Left lung (tissue), 14 donors: ENCODE data around the gene CLDN24. TPM values are rescaled to one million over a fixed set of nuclear protein-coding genes. Genes with fewer than 3 reads are reported as not detected.

Experiments
- ATAC-seq: fragments of 200-7000 bp; cut with Tn5 transposase; one replicate; pipeline ENCODE4 v1.9.1; 2020; ENCODE audit warnings: moderate library complexity
- DNase-seq, 4 donors: peaks; one replicate each; pipeline ENCODE4 v3.0.0-alpha.2; 2013 to 2020
- H3K27ac ChIP-seq, 2 donors: fragments of 200-600 bp; sonication (generic) in 1 of 2; one replicate each; pipeline versions ENCODE4 v1.5.0 to v1.8.0; 2020 to 2021
- H3K27me3 ChIP-seq, 2 donors: fragments of 200-600 bp; sonication (generic) in 1 of 2; one replicate each; pipeline versions ENCODE4 v1.5.0 to v1.8.0; 2020 to 2021
- H3K36me3 ChIP-seq, 2 donors: fragments of 200-600 bp; sonication (generic) in 1 of 2; one replicate each; pipeline versions ENCODE4 v1.5.0 to v1.8.0; 2020 to 2021
- H3K4me1 ChIP-seq, 2 donors: fragments of 200-600 bp; one replicate each; pipeline ENCODE4 v1.8.0; 2021
- H3K4me3 ChIP-seq, 2 donors: fragments of 200-600 bp; sonication (generic) in 1 of 2; one replicate each; pipeline versions ENCODE4 v1.5.0 to v1.8.0; 2020 to 2021; ENCODE audit warnings: mild to moderate bottlenecking in 1 of 2
- H3K9me3 ChIP-seq, 2 donors: fragments of 200-600 bp; sonication (generic) in 1 of 2; one replicate each; pipeline versions ENCODE4 v1.5.0 to v1.8.0; 2020 to 2021
- CTCF ChIP-seq, 2 donors: fragments of 200-600 bp; sonication (generic) in 1 of 2; IDR thresholded peaks; one replicate each; pipeline versions ENCODE4 v1.5.0 to v1.8.0; 2021; ENCODE audit warnings: antibody characterized with exemption in 2 of 2
- intact Hi-C, 2 donors: fragments of 100-400 bp; cut with DNase I; formaldehyde crosslinking; loops; one replicate each; pipeline versions ENCODE4 v1.11.2 to v1.14.2; 2022
- long read RNA-seq, 12 donors: library from polyadenylated mRNA in 2 of 12; unstranded in 2 of 12; transcript quantifications; one replicate each; pipeline ENCODE4 v2.0.0 and lab custom pipeline, GENCODE V29; 2019 to 2026
- polyA plus RNA-seq, 6 donors: library from polyadenylated mRNA; unstranded; fragments of 120-200 nt; gene quantifications; one replicate each; pipeline ENCODE4 v1.2.1, GENCODE V29; 2013; ENCODE audit not compliant: insufficient read length in 6 of 6
- total RNA-seq, 2 donors: library from RNA; stranded (reverse); fragmentation: NEBNext Ultra II Directional; extraction: Animal tissue kit (Norgen Biotek cat#: 25700); gene quantifications; one replicate each; pipeline ENCODE4 v1.2.1, GENCODE V29; 2021
- donor health status: DM: no; HTN: yes; CAD: no.
- donor health status: DM: no; HTN: no; CAD: no.

Gene CLDN24
- total RNA-seq (not detected), polyA plus RNA-seq (under 1 TPM in 2 of 6 donors, not detected in 4; 0.25 to 0.53 TPM)
- long read RNA-seq, donor 1 = 0 reads
- long read RNA-seq, donor 2 = 0 reads
- long read RNA-seq, donor 3 = 0 reads
- long read RNA-seq, donor 4 = 0 reads
- long read RNA-seq, donor 5 = 0 reads
- long read RNA-seq, donor 6 = 0 reads
- long read RNA-seq, donor 7 = 0 reads
- long read RNA-seq, donor 8 = 0 reads
- long read RNA-seq, donor 9 = 0 reads
- long read RNA-seq, donor 10 = 0 reads
- long read RNA-seq, donor 11 = 0 reads
- long read RNA-seq, donor 12 = 0 reads

GRCh38 chr4:183322326-183322725 lies at the start of gene CLDN24:
CLDN24 (minus strand) TSS chr4:183322426; CDS start chr4:183322426, 0 bp downstream.
- ATAC-seq (no peak), DNase-seq (no peak)
- TF ChIP-seq CTCF (IDR thresholded peaks at IDR 0.05) = no peak
- intact Hi-C loops = no loop called here
- H3K9me3 ChIP-seq = no peaks in the 10 kb centered on the region
- H3K27me3 ChIP-seq = no peaks in the 10 kb centered on the region
- no peaks in the 10 kb centered on the region for H3K4me1 ChIP-seq
- no peak within 1 kb of the TSS for H3K27ac ChIP-seq
- no peaks in the 10 kb centered on the region for H3K36me3 ChIP-seq
- H3K4me3 ChIP-seq = no peak within 1 kb of the TSS

GRCh38 chr4:183370786-183371185 lies 48.6 kb upstream of the CLDN24 start:
- Histone ChIP-seq H3K4me1 (no peaks in the 10 kb centered on the region), H3K4me3 (no peak overlapping the region), H3K27me3 (no peaks in the 10 kb centered on the region), H3K27ac (no peak overlapping the region), H3K36me3 (no peaks in the 10 kb centered on the region), H3K9me3 (peaks cover 0 to 7% of the 10 kb centered on the region in 2 donors)
- DNase-seq (no peak), ATAC-seq (no peak)
- TF ChIP-seq CTCF (IDR thresholded peaks at IDR 0.05) = no peak
- intact Hi-C loops = no loop called here

GRCh38 chr4:183369073-183369472 lies 46.8 kb upstream of the CLDN24 start:
- no peak overlapping the region for H3K27ac ChIP-seq
- H3K9me3 ChIP-seq = peaks cover 0 to 7% of the 10 kb centered on the region in 2 donors
- H3K4me3 ChIP-seq = no peak overlapping the region
- ATAC-seq (no peak), DNase-seq (no peak)
- H3K27me3 ChIP-seq = no peaks in the 10 kb centered on the region
- no peaks in the 10 kb centered on the region for H3K4me1 ChIP-seq
- intact Hi-C loops = no loop called here
- H3K36me3 ChIP-seq = no peaks in the 10 kb centered on the region
- TF ChIP-seq CTCF (IDR thresholded peaks at IDR 0.05) = no peak

- TF ChIP-seq CTCF (IDR thresholded peaks at IDR 0.05) = no peak
- intact Hi-C loops = no loop called here
- no peaks in the 10 kb centered on the region for H3K4me1 ChIP-seq
- H3K36me3 ChIP-seq = no peaks in the 10 kb centered on the region
- no peak for ATAC-seq
- H3K9me3 ChIP-seq = no peaks in the 10 kb centered on the region
- H3K4me3 ChIP-seq = no peak overlapping the region
- no peaks in the 10 kb centered on the region for H3K27me3 ChIP-seq
- H3K27ac ChIP-seq = no peak overlapping the region
- DNase-seq = no peak
Measured at GRCh38 chr4:183366206-183366835, 44.1 kb upstream of the CLDN24 start.

- ATAC-seq = no peak
- no peaks in the 10 kb centered on the region for H3K27me3 ChIP-seq
- H3K4me1 ChIP-seq = no peaks in the 10 kb centered on the region
- no peak for TF ChIP-seq CTCF (IDR thresholded peaks at IDR 0.05)
- no peak overlapping the region for H3K27ac ChIP-seq
- H3K36me3 ChIP-seq = no peaks in the 10 kb centered on the region
- no peak for DNase-seq
- no peaks in the 10 kb centered on the region for H3K9me3 ChIP-seq
- no peak overlapping the region for H3K4me3 ChIP-seq
- intact Hi-C loops = no loop called here
Measured at GRCh38 chr4:183364025-183364424, 41.8 kb upstream of the CLDN24 start.
